Esophagus (tissue), 2 donors: ENCODE results near the gene SNTB2. TPM values are rescaled to one million over a fixed set of nuclear protein-coding genes. Genes with fewer than 3 reads are reported as not detected.

ENCODE experiments used
- H3K27ac ChIP-seq, 2 donors: one replicate each; pipeline ENCODE4 v1.5.1; 2013; ENCODE audit warnings: low read depth in 2 of 2, mild to moderate bottlenecking in 2 of 2, inconsistent platforms in 1 of 2, low read length in 1 of 2, moderate library complexity in 1 of 2
- H3K27me3 ChIP-seq, 2 donors: one replicate each; pipeline ENCODE4 v1.6.1; 2013; ENCODE audit warnings: low read length in 2 of 2, control low read depth in 1 of 2, mild to moderate bottlenecking in 1 of 2; ENCODE audit not compliant: insufficient read depth in 2 of 2, control insufficient read depth in 1 of 2
- H3K36me3 ChIP-seq, 2 donors: one replicate each; pipeline ENCODE4 v1.6.1; 2013; ENCODE audit warnings: low read length in 1 of 2; ENCODE audit not compliant: control insufficient read depth in 2 of 2, insufficient read depth in 2 of 2
- H3K4me1 ChIP-seq, 2 donors: one replicate each; pipeline ENCODE4 v1.6.1; 2013; ENCODE audit warnings: low read length in 1 of 2; ENCODE audit not compliant: control insufficient read depth in 2 of 2, insufficient read depth in 2 of 2
- H3K4me3 ChIP-seq, 2 donors: one replicate each; pipeline ENCODE4 v1.5.1; 2013; ENCODE audit warnings: low read length in 2 of 2, mild to moderate bottlenecking in 2 of 2, low read depth in 1 of 2, moderate library complexity in 1 of 2
- H3K9me3 ChIP-seq, 2 donors: one replicate each; pipeline ENCODE4 v1.6.1; 2013; ENCODE audit warnings: mild to moderate bottlenecking in 2 of 2, low read depth in 1 of 2, low read length in 1 of 2, moderate library complexity in 1 of 2; ENCODE audit not compliant: control insufficient read depth in 2 of 2, insufficient read depth in 1 of 2
- WGBS, 2 donors: extraction: QIAGEN DNeasy Blood & Tissue Kit; methylation state at CpG; one replicate each; pipeline ENCODE4 v1.1.7; 2013; 5-methylcytosine and 5-hydroxymethylcytosine counted together
- polyA plus RNA-seq, 2 donors: library from polyadenylated mRNA; stranded (reverse); fragments of 200-250 nt; gene quantifications; one replicate each; pipeline ENCODE4 v1.2.3, GENCODE V29; 2013
- donor health status: healthy with polysubstance abuse.
- donor health status: Bipolar disorder and iron deficiency.

Gene SNTB2
- polyA plus RNA-seq, 2 donors = 4.3 to 4.4 TPM

DNA sequence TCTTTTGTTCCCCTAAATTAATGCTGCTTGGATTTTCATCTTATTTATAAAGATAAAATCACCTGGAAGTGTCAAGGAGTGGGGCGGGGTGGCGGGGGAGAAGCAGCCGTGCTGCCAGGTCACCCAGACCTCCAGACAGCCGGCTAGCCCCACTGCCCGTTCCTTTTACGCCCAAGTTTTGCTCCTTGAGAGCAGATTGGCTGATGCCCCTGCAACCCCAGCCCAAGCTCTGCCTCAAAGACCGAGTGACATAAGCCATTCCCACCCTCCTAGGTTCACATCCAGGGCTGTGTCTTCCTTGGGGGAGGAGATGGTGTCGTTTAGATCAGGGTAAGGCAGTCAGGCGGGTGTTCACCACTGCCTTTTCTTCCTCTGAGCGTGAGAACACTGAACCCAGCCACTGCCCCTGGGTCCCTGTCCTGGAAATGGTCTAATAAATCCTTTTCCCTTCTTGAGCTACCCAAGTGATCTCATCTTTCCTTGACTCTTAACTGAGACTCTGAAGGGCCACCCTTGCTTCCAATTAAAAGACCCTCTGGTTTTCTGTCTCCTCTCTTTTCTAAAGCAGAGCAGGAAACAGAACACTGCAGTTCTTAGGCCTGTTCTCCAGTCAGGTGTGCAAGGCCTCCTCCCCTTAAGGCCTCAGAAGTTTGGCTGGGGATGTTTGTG, 137.8 kb downstream of the SNTB2 start:
- Histone ChIP-seq H3K27me3 (no peaks in the 10 kb centered on the region), H3K36me3 (peaks cover 19 to 47% of the 10 kb centered on the region in 2 donors), H3K4me1 (peaks cover 13 to 16% of the 10 kb centered on the region in 2 donors), H3K9me3 (no peaks in the 10 kb centered on the region), H3K4me3 (no peak overlapping the region), H3K27ac (peak overlapping the region in 1 of 2 donors; percentile 56)
- 70 to 78% methylated on average over 10 of the region's 10 CpGs for WGBS, 2 donors

DNA sequence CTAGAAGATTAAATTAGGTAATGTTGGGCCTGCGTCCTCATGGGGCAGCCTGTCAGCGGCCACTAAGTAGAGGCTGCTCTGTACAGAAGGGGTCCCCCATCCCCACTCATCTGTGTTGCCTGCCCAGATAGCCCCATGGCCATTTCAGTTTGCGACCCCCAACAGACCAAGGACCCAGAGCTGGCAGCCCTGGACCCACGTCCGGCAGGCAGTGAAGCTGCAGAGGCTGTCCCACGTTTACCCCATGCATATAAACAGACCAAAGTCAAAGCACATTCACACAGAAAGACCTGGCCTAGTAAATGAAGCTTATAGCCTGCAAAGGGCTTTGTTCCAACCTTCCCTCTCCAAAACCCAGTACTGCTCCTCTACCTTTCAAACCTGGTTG, 138.8 kb downstream of the SNTB2 start:
- H3K4me1 ChIP-seq = peaks cover 13 to 17% of the 10 kb centered on the region in 2 donors
- no peaks in the 10 kb centered on the region for H3K27me3 ChIP-seq
- H3K27ac ChIP-seq = peak overlapping the region; percentile 52 to 58
- no peak overlapping the region for H3K4me3 ChIP-seq
- H3K36me3 ChIP-seq = peaks cover 9 to 37% of the 10 kb centered on the region in 2 donors
- WGBS, 2 donors = 84 to 88% methylated on average over 6 of the region's 6 CpGs
- no peaks in the 10 kb centered on the region for H3K9me3 ChIP-seq

DNA sequence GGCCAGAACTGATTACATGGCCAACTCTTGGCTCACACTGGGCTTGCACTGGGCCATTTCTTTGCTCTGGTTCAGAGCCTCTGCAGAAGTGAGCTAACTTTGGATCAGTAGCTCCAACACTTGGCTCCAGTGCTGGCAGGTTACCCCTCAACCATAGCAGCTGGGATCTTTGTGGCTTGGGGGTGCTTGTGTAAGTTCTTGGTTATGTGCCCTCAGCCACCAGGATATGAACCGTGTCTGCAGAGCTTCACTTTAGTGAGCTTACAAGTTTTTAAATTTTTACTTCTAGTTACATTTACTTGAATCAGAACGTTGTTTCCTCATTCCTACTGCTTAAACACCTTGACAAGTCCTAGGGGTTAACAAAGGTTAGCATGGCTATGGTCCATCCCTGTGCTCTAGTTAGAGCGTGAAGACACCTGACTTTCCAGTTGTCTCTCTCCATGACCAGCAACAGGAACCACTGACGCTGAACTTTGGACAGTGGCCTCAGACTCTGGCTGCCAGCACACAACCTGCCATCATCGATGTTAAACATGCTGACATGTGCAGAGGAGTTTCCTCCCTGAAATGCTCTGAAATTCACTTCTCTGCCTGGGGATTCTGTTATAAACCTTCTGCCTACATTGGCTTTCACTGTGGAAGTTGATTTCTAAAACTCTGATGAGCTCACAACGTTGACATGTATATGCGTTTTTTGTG, 139.4 kb downstream of the SNTB2 start:
- H3K4me3 ChIP-seq = no peak overlapping the region
- peak overlapping the region; percentile 52 to 58 for H3K27ac ChIP-seq
- no peaks in the 10 kb centered on the region for H3K9me3 ChIP-seq
- H3K4me1 ChIP-seq = peaks cover 13 to 17% of the 10 kb centered on the region in 2 donors
- H3K36me3 ChIP-seq = peaks cover 3 to 33% of the 10 kb centered on the region in 2 donors
- WGBS, 2 donors = 44 to 49% methylated on average over 7 of the region's 7 CpGs
- H3K27me3 ChIP-seq = no peaks in the 10 kb centered on the region

DNA sequence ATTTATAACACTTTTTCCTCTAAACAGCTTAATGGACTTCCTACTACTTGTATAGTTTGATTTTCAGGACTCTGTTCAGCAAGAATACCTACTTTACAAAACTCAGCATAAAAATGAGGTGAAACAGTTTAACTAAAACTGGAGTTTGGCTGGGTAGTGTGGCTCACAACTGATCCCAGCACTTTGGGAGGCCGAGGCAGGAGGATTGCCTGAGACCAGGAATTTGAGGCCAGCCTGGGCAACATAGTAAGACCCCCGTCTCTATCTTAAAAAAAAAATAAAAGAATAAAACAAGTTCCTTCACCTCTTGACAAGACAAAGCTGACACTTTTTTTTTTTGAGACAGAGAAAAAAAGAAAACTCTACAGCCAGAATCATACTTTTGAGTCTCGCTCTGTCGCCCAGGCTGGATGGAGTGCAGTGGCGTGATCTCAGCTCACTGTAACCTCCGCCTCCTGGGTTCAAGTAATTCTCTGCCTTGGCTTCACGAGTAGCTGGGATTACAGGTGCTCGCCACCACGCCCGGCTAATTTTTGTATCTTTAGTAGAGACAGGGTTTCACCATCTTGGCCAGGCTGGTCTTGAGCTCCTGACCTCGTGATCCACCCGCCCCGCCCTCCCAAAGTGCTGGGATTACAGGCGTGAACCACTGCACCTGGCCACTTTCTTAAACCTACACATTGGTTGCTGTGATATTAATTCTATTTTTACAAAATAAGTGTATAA, 140.8 kb downstream of the SNTB2 start:
- no peak overlapping the region for H3K4me3 ChIP-seq
- 79 to 80% methylated on average over 14 of the region's 14 CpGs for WGBS, 2 donors
- H3K4me1 ChIP-seq = peaks cover 13 to 17% of the 10 kb centered on the region in 2 donors
- H3K9me3 ChIP-seq = no peaks in the 10 kb centered on the region
- peak overlapping the region; percentile 3 to 95 for H3K27ac ChIP-seq
- peaks cover 3 to 26% of the 10 kb centered on the region in 2 donors for H3K36me3 ChIP-seq
- no peaks in the 10 kb centered on the region for H3K27me3 ChIP-seq

DNA sequence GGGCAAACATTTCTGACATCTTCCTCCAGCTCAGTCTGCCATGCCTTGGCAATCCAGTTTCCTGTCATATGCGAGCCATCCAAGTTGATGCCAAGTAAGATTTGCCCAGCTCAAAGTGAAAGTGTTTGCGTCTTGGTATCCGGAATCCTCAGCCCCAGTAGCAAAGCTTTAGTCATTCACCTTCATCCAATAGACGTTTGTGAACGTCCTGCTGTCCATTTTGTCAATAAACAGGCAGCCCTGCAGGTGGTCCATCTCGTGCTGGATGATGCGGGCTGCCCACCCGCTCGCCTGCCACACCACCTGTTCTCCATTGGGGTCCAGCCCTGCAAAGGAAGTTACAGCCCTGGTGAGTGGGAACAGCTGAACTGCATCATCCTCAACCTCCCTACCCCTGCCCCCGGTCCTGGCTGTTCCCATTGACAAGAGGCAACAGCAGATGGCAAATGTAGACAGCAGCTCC, 141.9 kb downstream of the SNTB2 start:
- peaks cover 13 to 17% of the 10 kb centered on the region in 2 donors for H3K4me1 ChIP-seq
- peaks cover 3 to 24% of the 10 kb centered on the region in 2 donors for H3K36me3 ChIP-seq
- peak overlapping the region in 1 of 2 donors; percentile 95 for H3K27ac ChIP-seq
- peak overlapping the region in 1 of 2 donors; percentile 80 for H3K4me3 ChIP-seq
- H3K9me3 ChIP-seq = no peaks in the 10 kb centered on the region
- no peaks in the 10 kb centered on the region for H3K27me3 ChIP-seq
- WGBS, 2 donors = 35 to 40% methylated on average over 10 of the region's 10 CpGs

DNA sequence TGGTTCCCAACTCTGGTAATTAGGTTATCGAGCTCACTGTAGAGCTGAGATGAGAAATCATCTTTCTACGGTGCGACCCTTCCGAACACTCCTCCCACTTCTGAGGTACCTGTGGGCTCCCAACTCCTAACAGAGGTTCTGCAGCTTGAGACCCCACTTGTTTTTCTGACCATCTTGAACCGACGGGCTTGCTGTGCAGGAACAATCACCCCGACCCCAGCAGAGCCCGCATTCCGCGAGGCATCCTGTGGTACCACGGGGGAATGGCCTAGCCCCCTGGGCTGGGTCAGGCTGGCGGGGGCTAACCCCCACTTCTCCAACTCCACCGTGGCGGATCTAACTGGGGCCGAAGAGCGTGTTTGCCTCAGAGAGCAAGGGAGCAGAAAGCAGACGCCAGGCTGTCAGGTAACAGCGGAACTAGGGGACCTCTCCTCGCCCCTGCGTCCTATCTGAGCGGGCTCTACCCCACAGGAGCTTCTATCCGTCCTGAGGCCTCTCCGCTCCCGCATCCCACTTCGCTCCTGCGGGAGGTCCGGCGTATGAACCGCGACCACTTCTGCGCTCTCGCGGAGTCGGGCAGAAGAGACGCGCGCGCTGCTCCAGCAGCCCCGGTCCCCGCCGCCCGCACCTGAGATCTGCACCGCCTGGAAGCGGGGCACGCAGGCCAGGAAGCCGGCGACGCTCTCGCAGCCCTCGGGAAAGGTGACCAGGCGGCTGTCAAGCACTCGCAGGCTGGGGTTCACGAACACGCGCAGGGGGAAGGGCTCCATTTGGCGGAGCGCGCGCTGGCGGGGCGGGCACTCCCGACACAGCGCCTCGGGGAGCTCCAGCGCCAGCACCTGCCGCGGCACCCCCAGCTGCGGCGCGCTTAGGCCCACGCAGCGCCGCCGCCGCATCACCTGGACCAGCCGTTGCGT, 142.7 kb downstream of the SNTB2 start:
- Histone ChIP-seq H3K9me3 (no peaks in the 10 kb centered on the region), H3K36me3 (peaks cover 0 to 26% of the 10 kb centered on the region in 2 donors), H3K27me3 (no peaks in the 10 kb centered on the region), H3K27ac (peak overlapping the region; percentile 95 to 97), H3K4me1 (peaks cover 11 to 17% of the 10 kb centered on the region in 2 donors), H3K4me3 (peak overlapping the region; percentile 80 to 96)
- WGBS, 2 donors = 4% methylated on average over 70 to 77 of the region's 77 CpGs

DNA sequence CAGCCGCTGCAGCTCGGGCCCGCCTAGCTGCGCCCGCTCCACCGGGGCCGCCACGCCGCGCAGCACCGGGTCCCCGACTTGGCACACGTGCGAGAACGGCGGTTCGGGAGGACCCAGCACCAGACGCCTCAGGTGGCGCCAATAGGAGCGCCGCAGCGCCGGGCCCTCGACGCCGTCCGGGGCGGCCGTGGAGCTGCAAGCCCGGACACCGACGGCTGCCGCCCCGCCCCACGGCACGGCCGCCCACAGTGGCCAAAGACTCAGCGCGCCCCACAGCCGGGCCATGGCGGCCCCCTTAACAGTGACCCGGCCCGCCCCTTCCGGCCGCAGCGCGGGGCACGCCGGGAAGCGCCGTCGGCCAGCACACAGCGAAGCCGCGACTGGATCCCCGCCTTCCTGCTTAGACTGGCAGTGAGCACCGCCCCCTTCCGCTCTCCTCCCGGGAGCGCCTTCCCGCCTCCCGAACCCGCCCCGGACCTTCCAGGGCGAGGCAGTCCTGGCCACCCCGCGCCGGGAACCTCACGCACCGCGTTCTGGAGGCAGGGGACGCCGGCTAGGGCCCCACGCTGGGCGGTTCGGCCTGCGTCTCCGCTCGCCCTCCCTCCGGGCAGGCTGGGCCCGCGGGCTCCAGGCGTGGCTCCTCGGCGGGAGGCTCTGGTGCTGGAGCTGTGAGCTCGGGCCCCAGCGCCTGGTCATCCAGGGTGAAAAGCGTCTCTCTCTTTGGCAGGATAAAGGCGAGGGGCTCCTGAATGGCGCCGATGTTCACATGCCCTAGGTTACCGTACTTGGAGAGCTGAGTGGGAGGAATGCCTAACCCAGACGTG, 143.5 kb downstream of the SNTB2 start, which contains the start of gene PDF:
TSS of gene PDF (minus strand) at position 303 of the 824 bp plus-strand sequence. CDS start at position 285, 18 bp downstream.
- Histone ChIP-seq H3K4me1 (peaks cover 10 to 17% of the 10 kb centered on the region in 2 donors), H3K27me3 (no peaks in the 10 kb centered on the region), H3K4me3 (peak within 1 kb of the TSS; percentile 80 to 96), H3K27ac (peak within 1 kb of the TSS; percentile 95 to 97), H3K9me3 (no peaks in the 10 kb centered on the region), H3K36me3 (peaks cover 0 to 32% of the 10 kb centered on the region in 2 donors)
- WGBS, 2 donors = 0 to 1% methylated on average over 79 to 93 of the region's 93 CpGs

DNA sequence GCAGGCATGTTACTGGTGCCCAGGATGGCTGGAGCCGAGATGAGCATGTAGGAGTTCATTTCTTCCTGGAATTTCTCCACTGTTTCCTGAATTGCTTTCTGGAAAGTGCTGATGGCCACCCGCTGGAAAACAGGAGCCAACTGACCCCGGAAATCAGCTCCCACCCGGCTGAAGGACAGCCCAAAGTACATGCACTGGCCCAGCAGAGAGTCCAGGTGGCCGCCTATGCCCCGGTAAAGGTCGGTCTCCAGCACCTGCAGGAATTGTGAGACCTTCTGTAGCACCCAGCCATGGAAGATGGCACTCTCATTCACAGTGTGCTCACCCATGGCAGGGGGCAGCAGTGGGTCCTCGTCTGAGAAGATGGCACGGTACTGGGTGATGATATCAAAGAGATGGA, 147.7 kb downstream of the SNTB2 start:
- peaks cover 0 to 27% of the 10 kb centered on the region in 2 donors for H3K36me3 ChIP-seq
- no peak overlapping the region for H3K27ac ChIP-seq
- H3K27me3 ChIP-seq = no peaks in the 10 kb centered on the region
- 95% methylated on average over 9 of the region's 9 CpGs for WGBS, 2 donors
- H3K9me3 ChIP-seq = no peaks in the 10 kb centered on the region
- peaks cover 4 to 8% of the 10 kb centered on the region in 2 donors for H3K4me1 ChIP-seq
- H3K4me3 ChIP-seq = no peak overlapping the region
